HEK293 (cell line): Measurements from ENCODE around the gene MXI1.
A peak's percentile ranks its signal among the peaks of the same experiment; 100 is the strongest.

Source experiments
- ATF2 ChIP-seq: fragments of 450-650 bp; formaldehyde crosslinking; IDR thresholded peaks from 2 replicates; pipeline ENCODE4 v1.5.1; 2016; ENCODE audit warnings: missing biosample characterization, missing genetic modification characterization, low read depth
- CTCF ChIP-seq: fragments of 450-650 bp; formaldehyde crosslinking; IDR thresholded peaks from 2 replicates; pipeline ENCODE4 v1.5.1; 2016; ENCODE audit warnings: missing biosample characterization, missing genetic modification characterization
- ELK4 ChIP-seq: IDR thresholded peaks from 2 replicates; pipeline ENCODE4 v1.6.1; 2011; ENCODE audit warnings: mild to moderate bottlenecking, low read depth, low read length, borderline replicate concordance
- REST ChIP-seq: fragments of 450-650 bp; formaldehyde crosslinking; IDR thresholded peaks from 2 replicates; pipeline ENCODE4 v1.5.1; 2016; ENCODE audit warnings: missing biosample characterization, missing genetic modification characterization
- ZBTB49 ChIP-seq: fragments of 450-650 bp; formaldehyde crosslinking; IDR thresholded peaks from 2 replicates; pipeline ENCODE4 v1.5.1; 2016; ENCODE audit warnings: missing biosample characterization, missing genetic modification characterization, low read depth
- ZEB2 ChIP-seq: fragments of 450-650 bp; formaldehyde crosslinking; IDR thresholded peaks from 2 replicates; pipeline ENCODE4 v1.5.1; 2016; ENCODE audit warnings: missing biosample characterization, missing genetic modification characterization
- ZNF274 ChIP-seq, 2 experiments: fragments of 200-500 bp in 1 of 2; fragments of 450-650 bp in 1 of 2; sonication (Bioruptor generic) in 1 of 2; formaldehyde crosslinking in 1 of 2; IDR thresholded peaks; 2 replicates each; pipeline versions ENCODE4 v1.5.1 to v1.6.1; 2014 to 2016; ENCODE audit warnings: borderline replicate concordance in 1 of 2, inconsistent platforms in 1 of 2, low read length in 1 of 2, missing biosample characterization in 1 of 2, missing genetic modification characterization in 1 of 2
- ZNF366 ChIP-seq: fragments of 450-650 bp; formaldehyde crosslinking; conservative IDR thresholded peaks from 2 replicates; pipeline ENCODE4 v1.5.1; 2016; ENCODE audit warnings: missing biosample characterization, missing genetic modification characterization
- ZNF670 ChIP-seq: fragments of 450-650 bp; formaldehyde crosslinking; IDR thresholded peaks from 2 replicates; pipeline ENCODE4 v1.5.1; 2016; ENCODE audit warnings: missing biosample characterization, missing genetic modification characterization, low read depth
- ZNF704 ChIP-seq: fragments of 450-650 bp; formaldehyde crosslinking; IDR thresholded peaks from 2 replicates; pipeline ENCODE4 v1.5.1; 2016; ENCODE audit warnings: missing biosample characterization, missing genetic modification characterization
- ZNF76 ChIP-seq: fragments of 450-650 bp; formaldehyde crosslinking; IDR thresholded peaks from 2 replicates; pipeline ENCODE4; 2016; ENCODE audit warnings: low read depth, missing biosample characterization, missing genetic modification characterization, borderline replicate concordance
- ZNF768 ChIP-seq: fragments of 450-650 bp; formaldehyde crosslinking; IDR thresholded peaks from 2 replicates; pipeline ENCODE4 v1.5.1; 2018; ENCODE audit warnings: missing biosample characterization, mild to moderate bottlenecking, missing genetic modification characterization
- ZNF785 ChIP-seq: fragments of 450-650 bp; formaldehyde crosslinking; IDR thresholded peaks from 2 replicates; pipeline ENCODE4 v1.5.1; 2016; ENCODE audit warnings: missing biosample characterization, missing genetic modification characterization
- ZNF843 ChIP-seq: fragments of 450-650 bp; formaldehyde crosslinking; IDR thresholded peaks from 2 replicates; pipeline ENCODE4 v1.5.1; 2016; ENCODE audit warnings: missing biosample characterization, missing genetic modification characterization

- TF ChIP-seq REST (tag by site-specific recombination) (peak; percentile 45; the same call in 1 of the 2 replicates), CTCF (no peak), ZNF704 (tag by site-specific recombination) (no peak), ZNF768 (no peak), ZNF366 (tag by site-specific recombination) (no peak), ATF2 (tag by site-specific recombination) (no peak), ZNF670 (tag by site-specific recombination) (no peak), ZEB2 (tag by site-specific recombination) (no peak), ZNF785 (tag by site-specific recombination) (no peak), ZNF274 (IDR thresholded peaks at IDR 0.05; ENCODE audit: low read length) (no peak), ZNF274 (tag by site-specific recombination; IDR thresholded peaks at IDR 0.05; ENCODE audit: borderline replicate concordance) (no peak), ELK4 (no peak), ZBTB49 (tag by site-specific recombination) (no peak), ZNF843 (tag by site-specific recombination) (no peak), ZNF76 (tag by site-specific recombination) (no peak)
Measured at GRCh38 chr10:110168601-110169481, 38.6 kb upstream of the MXI1 start.
